CD4-positive, alpha-beta T cell (primary cell): Measurements from ENCODE around the gene AP4M1. TPM values are rescaled to one million over a fixed set of nuclear protein-coding genes. Genes with fewer than 3 reads are reported as not detected.

ENCODE experiments used
- ATAC-seq: fragments of 200-7000 bp; cut with Tn5 transposase; one replicate; pipeline ENCODE4 v1.10.0; 2022; ENCODE audit warnings: mild to moderate bottlenecking; ENCODE audit not compliant: poor library complexity
- CTCF ChIA-PET: fragments of 350-600 bp; sonication (Branson Sonifier 250); formaldehyde crosslinking; loops from one replicate; lab custom pipeline; 2021; ENCODE audit warnings: antibody characterized with exemption, inconsistent platforms; lab: Charles Lee
- POLR2A ChIA-PET: fragments of 350-600 bp; sonication (Branson Sonifier 250); formaldehyde crosslinking; loops from one replicate; lab custom pipeline; 2021; ENCODE audit warnings: antibody characterized with exemption, inconsistent platforms; lab: Charles Lee
- DNase-seq, 14 experiments: peaks; one replicate each; pipeline ENCODE4 v3.0.0-alpha.2; 2013 to 2020; ENCODE audit warnings: mixed read lengths in 2 of 14
- H3K27ac ChIP-seq, 2 donors: one replicate each; pipeline versions ENCODE4 v1.5.1 to v1.7.0; 2013; ENCODE audit warnings: low read length in 2 of 2, low read depth in 1 of 2, mild to moderate bottlenecking in 1 of 2
- H3K27me3 ChIP-seq, 2 experiments: 1 replicate in 1 of 2; 2 replicates in 1 of 2; pipeline versions ENCODE4 v1.6.1 to v1.7.0; 2013; ENCODE audit warnings: low read length in 2 of 2, control low read depth in 1 of 2, mild to moderate bottlenecking in 1 of 2, moderate library complexity in 1 of 2; ENCODE audit not compliant: insufficient read depth in 2 of 2, control insufficient read depth in 1 of 2
- H3K36me3 ChIP-seq: one replicate; pipeline ENCODE4 v1.6.1; 2013; ENCODE audit warnings: low read length, control low read depth; ENCODE audit not compliant: insufficient read depth
- H3K4me1 ChIP-seq: one replicate; pipeline ENCODE4 v1.6.1; 2013; ENCODE audit warnings: low read length, control low read depth; ENCODE audit not compliant: insufficient read depth
- H3K4me3 ChIP-seq: one replicate; pipeline ENCODE4 v1.5.1; 2013; ENCODE audit warnings: mild to moderate bottlenecking, low read length, moderate library complexity
- H3K9me3 ChIP-seq, 2 experiments: 1 replicate in 1 of 2; 2 replicates in 1 of 2; pipeline versions ENCODE4 v1.6.1 to v1.7.0; 2013; ENCODE audit warnings: low read length in 2 of 2, mild to moderate bottlenecking in 2 of 2, control low read depth in 1 of 2, moderate library complexity in 1 of 2; ENCODE audit not compliant: control insufficient read depth in 1 of 2, insufficient read depth in 1 of 2
- H3K27ac Mint-ChIP-seq: one replicate; pipeline ENCODE4 v1.8.0; 2020; ENCODE audit warnings: mixed read lengths
- H3K27me3 Mint-ChIP-seq: one replicate; pipeline ENCODE4 v1.8.0; 2021; ENCODE audit warnings: mixed read lengths
- H3K36me3 Mint-ChIP-seq: one replicate; pipeline ENCODE4 v1.8.0; 2021; ENCODE audit warnings: low read depth, mixed read lengths
- H3K4me1 Mint-ChIP-seq: one replicate; pipeline ENCODE4 v1.8.0; 2021; ENCODE audit warnings: low read depth, mixed read lengths
- H3K4me3 Mint-ChIP-seq: one replicate; pipeline ENCODE4 v1.8.0; 2020; ENCODE audit warnings: mild to moderate bottlenecking, mixed read lengths
- H3K9me3 Mint-ChIP-seq: one replicate; pipeline ENCODE4 v1.8.0; 2020; ENCODE audit warnings: mixed read lengths
- CTCF ChIP-seq: fragments of 200-600 bp; IDR thresholded peaks from one replicate; pipeline ENCODE4 v1.8.0; 2022; ENCODE audit warnings: antibody characterized with exemption, mild to moderate bottlenecking
- intact Hi-C, 2 experiments: fragments of 100-400 bp; cut with DNase I in 1 of 2; cut with micrococcal nuclease in 1 of 2; formaldehyde crosslinking; loops; one replicate each; pipeline versions ENCODE4 v1.15.1 to v1.9.0; 2023 to 2025; cut with DNase I, micrococcal nuclease
- total RNA-seq, 174 experiments: library from RNA in 2 of 174; stranded (reverse) in 2 of 174; gene quantifications; one replicate each; pipeline ENCODE4 v1.2.3 and lab custom pipeline; 2021 to 2026

AP4M1 gene
- total RNA-seq, 2 experiments from 2014 or later, result 2.8 to 4.0 TPM

DNA sequence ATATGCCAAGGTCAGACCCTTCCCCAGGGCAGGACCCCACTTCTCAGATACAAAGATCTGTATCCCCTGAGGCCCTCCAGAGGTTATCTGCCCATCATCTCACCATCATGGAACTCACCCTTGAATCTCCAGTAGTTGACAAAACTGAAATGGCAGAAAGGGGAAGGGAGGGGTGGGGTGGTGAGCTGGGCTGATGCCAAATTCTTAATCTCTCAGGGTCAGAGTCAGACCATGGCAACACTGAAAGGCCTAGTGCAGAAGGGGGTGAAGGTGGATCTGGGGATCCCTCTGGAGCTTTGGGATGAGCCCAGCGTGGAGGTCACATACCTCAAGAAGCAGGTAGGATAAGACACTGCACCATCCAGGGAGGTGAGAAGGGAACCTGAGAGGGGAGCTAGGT, 21.1 kb downstream of the AP4M1 start:
- Histone ChIP-seq H3K36me3 (peaks cover 22% of the 10 kb centered on the region), H3K27me3 (no peaks in the 10 kb centered on the region), H3K4me1 (peaks cover 52% of the 10 kb centered on the region), H3K27ac (no peak overlapping the region), H3K4me3 (no peak overlapping the region), H3K9me3 (no peaks in the 10 kb centered on the region)
- Mint-ChIP-seq H3K27ac (peak overlapping the region; percentile 58), H3K4me3 (peak overlapping the region; percentile 46), H3K4me1 (peaks cover 47% of the 10 kb centered on the region), H3K9me3 (no peaks in the 10 kb centered on the region), H3K36me3 (peaks cover 49% of the 10 kb centered on the region), H3K27me3 (no peaks in the 10 kb centered on the region)
- no peak for ATAC-seq
- no peak for TF ChIP-seq CTCF
- intact Hi-C loops, result no loop called here
- ChIA-PET CTCF (no interaction called here), POLR2A (interaction anchor here (0.8 to 2.0 kb wide), 3 partner anchors 8 to 22 kb away, joined by 3 to 7 read pairs (median 4); partner anchors contain the start of gene AP4M1)
- DNase-seq, result no peak

DNA sequence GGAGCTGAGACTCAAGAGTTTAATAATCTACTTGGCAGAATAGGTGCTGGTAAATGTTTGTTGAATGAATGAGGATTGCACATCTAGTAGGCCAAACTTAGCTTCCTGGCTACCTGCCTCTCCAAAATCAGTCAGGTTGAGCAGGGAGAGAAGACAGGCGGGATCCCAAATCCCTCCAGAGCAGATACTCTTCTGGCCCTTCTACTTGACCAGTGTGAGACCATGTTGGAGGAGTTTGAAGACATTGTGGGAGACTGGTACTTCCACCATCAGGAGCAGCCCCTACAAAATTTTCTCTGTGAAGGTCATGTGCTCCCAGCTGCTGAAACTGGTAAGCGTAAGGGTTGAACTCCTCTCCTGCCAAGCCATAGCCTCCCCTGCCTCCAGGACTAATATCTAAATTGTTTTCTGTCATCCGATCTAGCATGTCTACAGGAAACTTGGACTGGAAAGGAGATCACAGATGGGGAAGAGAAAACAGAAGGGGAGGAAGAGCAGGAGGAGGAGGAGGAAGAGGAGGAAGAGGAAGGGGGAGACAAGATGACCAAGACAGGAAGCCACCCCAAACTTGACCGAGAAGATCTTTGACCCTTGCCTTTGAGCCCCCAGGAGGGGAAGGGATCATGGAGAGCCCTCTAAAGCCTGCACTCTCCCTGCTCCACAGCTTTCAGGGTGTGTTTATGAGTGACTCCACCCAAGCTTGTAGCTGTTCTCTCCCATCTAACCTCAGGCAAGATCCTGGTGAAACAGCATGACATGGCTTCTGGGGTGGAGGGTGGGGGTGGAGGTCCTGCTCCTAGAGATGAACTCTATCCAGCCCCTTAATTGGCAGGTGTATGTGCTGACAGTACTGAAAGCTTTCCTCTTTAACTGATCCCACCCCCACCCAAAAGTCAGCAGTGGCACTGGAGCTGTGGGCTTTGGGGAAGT, 23.1 kb downstream of the AP4M1 start:
- peak overlapping the region; percentile 100 for H3K4me3 Mint-ChIP-seq
- H3K27ac ChIP-seq, result no peak overlapping the region
- no peak for TF ChIP-seq CTCF
- no peak for DNase-seq
- peak overlapping the region; percentile 100 for H3K27ac Mint-ChIP-seq
- H3K36me3 Mint-ChIP-seq, result peaks cover 38% of the 10 kb centered on the region
- H3K4me3 ChIP-seq, result no peak overlapping the region
- no peaks in the 10 kb centered on the region for H3K27me3 Mint-ChIP-seq
- ChIA-PET POLR2A (interaction anchor here (0.8 to 3.3 kb wide), 3 partner anchors 23 to 567 kb away, joined by 4 to 58 read pairs (median 8); partner anchors contain the start of genes AP4M1, LAMTOR4 and MCM7), CTCF (no interaction called here)
- no peaks in the 10 kb centered on the region for H3K27me3 ChIP-seq
- no peaks in the 10 kb centered on the region for H3K9me3 ChIP-seq
- H3K4me1 Mint-ChIP-seq, result peaks cover 41% of the 10 kb centered on the region
- intact Hi-C loops, result no loop called here
- peaks cover 22% of the 10 kb centered on the region for H3K36me3 ChIP-seq
- ATAC-seq, result no peak
- peaks cover 49% of the 10 kb centered on the region for H3K4me1 ChIP-seq
- no peaks in the 10 kb centered on the region for H3K9me3 Mint-ChIP-seq

DNA sequence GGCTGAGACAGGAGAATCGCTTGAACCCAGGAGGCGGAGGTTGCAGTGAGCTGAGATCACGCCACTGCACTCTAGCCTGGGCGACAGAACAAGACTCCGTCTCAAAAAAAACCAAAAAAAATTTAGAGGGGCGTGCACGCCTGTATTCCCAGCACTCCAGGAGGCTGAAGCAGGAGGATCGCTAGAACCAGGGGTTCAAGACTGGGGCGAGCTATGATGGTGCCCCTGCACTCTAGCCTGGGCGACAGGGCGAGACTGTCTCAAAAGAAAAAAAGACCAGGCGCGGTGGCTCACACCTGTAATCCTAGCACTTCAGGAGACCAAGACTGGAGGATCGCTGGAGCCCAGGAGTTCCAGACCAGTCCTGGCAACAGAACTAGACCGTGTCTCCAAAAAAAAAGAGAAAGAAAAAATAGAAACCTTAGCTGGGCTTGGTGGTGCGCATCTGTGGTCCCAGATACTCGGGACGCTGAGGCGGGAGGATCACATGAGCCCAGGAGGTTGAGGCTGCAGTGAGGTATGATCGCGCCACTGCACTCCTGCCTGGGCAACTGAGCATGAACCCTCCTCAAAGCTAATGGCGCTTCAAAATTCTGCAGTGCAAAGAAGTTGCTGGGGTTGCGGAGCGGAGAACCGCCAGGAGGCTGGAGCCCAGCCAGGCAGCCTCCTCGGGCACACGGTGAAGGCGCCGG, 24.9 kb downstream of the AP4M1 start:
- no peaks in the 10 kb centered on the region for H3K9me3 ChIP-seq
- Mint-ChIP-seq H3K4me1 (peaks cover 31% of the 10 kb centered on the region), H3K27ac (peak overlapping the region; percentile 100), H3K9me3 (no peaks in the 10 kb centered on the region), H3K27me3 (no peaks in the 10 kb centered on the region), H3K36me3 (peaks cover 28% of the 10 kb centered on the region), H3K4me3 (peak overlapping the region; percentile 100)
- H3K27ac ChIP-seq, result peak overlapping the region; percentile 96 to 99
- peaks cover 40% of the 10 kb centered on the region for H3K4me1 ChIP-seq
- ChIA-PET CTCF (interaction anchor here (1.1 to 1.3 kb wide), 2 partner anchors 25 to 51 kb away, joined by 3 to 5 read pairs; partner anchors contain the start of genes AP4M1, GPC2, MCM7 and STAG3), POLR2A (interaction anchor here (0.6 to 3.3 kb wide), 24 partner anchors 12 to 548 kb away, joined by 3 to 58 read pairs (median 4); partner anchors contain the start of genes AP4M1, COPS6, LAMTOR4 and MCM7)
- peak in 1 of 14 experiments; percentile 38 for DNase-seq
- intact Hi-C loops, result loop anchor here (2.0 kb wide), 2 partner anchors 26 to 46 kb away; partner anchors contain the start of genes AP4M1 (in 2 of the 2), MCM7 (in 2 of the 2) and ZNF3 (in 1 of the 2)
- ATAC-seq, result no peak
- no peak for TF ChIP-seq CTCF
- H3K36me3 ChIP-seq, result peaks cover 22% of the 10 kb centered on the region
- H3K27me3 ChIP-seq, result no peaks in the 10 kb centered on the region
- peak overlapping the region; percentile 96 for H3K4me3 ChIP-seq
